GM18526 (cell line): Measurements from ENCODE around the gene CDHR3.

ENCODE experiments used
- POLR2A ChIP-seq: IDR thresholded peaks from 3 replicates; pipeline ENCODE4 v1.6.1; 2011; ENCODE audit not compliant: insufficient read length; ENCODE audit errors: extremely low read depth

The CDHR3 gene

GRCh38 chr7:106047184-106047583, 84.1 kb downstream of the CDHR3 start:
- no peak for TF ChIP-seq POLR2A

GRCh38 chr7:106047818-106048705, 85.0 kb downstream of the CDHR3 start:
- TF ChIP-seq POLR2A = no peak

- no peak for TF ChIP-seq POLR2A
Observed at GRCh38 chr7:106048706-106049020, 85.6 kb downstream of the CDHR3 start.

GRCh38 chr7:106049139-106049752, 86.2 kb downstream of the CDHR3 start:
- no peak for TF ChIP-seq POLR2A

- TF ChIP-seq POLR2A = no peak
Observed at GRCh38 chr7:106050002-106050745, 87.1 kb downstream of the CDHR3 start.

- TF ChIP-seq POLR2A = no peak
Observed at GRCh38 chr7:106050746-106051117, 87.7 kb downstream of the CDHR3 start.

- TF ChIP-seq POLR2A = no peak
Observed at GRCh38 chr7:106052681-106053080, 89.6 kb downstream of the CDHR3 start.

GRCh38 chr7:106053109-106053508, 90.0 kb downstream of the CDHR3 start:
- TF ChIP-seq POLR2A = no peak

GRCh38 chr7:106054156-106054910, 91.3 kb downstream of the CDHR3 start:
- no peak for TF ChIP-seq POLR2A

- no peak for TF ChIP-seq POLR2A
Observed at GRCh38 chr7:106054971-106055532, 92.0 kb downstream of the CDHR3 start.

GRCh38 chr7:106056513-106057203, 93.6 kb downstream of the CDHR3 start:
- no peak for TF ChIP-seq POLR2A

GRCh38 chr7:106057204-106057961, 94.3 kb downstream of the CDHR3 start:
- peak; percentile 4 for TF ChIP-seq POLR2A
